ENCODE data around the gene FNDC3B. TPM values are rescaled to one million over a fixed set of nuclear protein-coding genes. Genes with fewer than 3 reads are reported as not detected.

The FNDC3B gene
- total and polyA plus RNA-seq, 2 donors from 2014 or later, result 11.8 to 185 TPM

DNA sequence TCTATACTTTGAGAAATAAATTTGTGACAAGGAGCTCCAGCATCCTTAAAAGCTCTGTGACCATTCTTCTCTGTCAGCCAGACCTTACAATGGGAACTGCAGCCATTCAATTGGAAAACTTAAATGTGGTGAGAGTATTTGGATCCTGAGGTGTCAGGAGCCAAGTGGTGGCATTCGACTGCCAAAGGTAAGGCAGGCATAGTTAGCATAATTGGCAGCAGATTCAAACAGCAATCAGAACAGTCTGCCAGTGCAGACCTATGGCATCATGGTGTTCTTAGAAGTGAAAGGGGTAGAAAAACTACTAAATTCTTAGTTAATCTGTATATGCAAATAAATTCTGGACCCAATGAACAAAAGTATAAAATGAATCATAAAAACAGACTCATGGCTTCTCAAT is 18.2 kb upstream of the FNDC3B start:
- H3K9me3 ChIP-seq (ENCODE audit: control insufficient read depth in 2 of 3, insufficient read depth in 1 of 3, low read length in 3 of 3), result no peaks in the 10 kb centered on the region
- H3K4me3 ChIP-seq (ENCODE audit: low read length in 3 of 3), result no peak overlapping the region
- H3K27ac ChIP-seq (ENCODE audit: low read depth in 2 of 2, low read length in 2 of 2), result no peak overlapping the region
- H3K4me1 ChIP-seq (ENCODE audit: control insufficient read depth in 2 of 3, insufficient read depth in 2 of 3, low read depth in 1 of 3, low read length in 3 of 3), result no peaks in the 10 kb centered on the region
- H3K27me3 ChIP-seq (ENCODE audit: control insufficient read depth, insufficient read depth, low read length), result no peaks in the 10 kb centered on the region
- no peak overlapping the region for H3K9ac ChIP-seq (ENCODE audit: low read length in 3 of 3)
- intact Hi-C loops (cut with DNase I), result no loop called here
- FAIRE-seq (no peak), DNase-seq (no peak)
- no peaks in the 10 kb centered on the region for H3K36me3 ChIP-seq (ENCODE audit: control insufficient read depth in 2 of 3, insufficient read depth in 3 of 3, low read length in 3 of 3)
- TF ChIP-seq, protein P1, sequence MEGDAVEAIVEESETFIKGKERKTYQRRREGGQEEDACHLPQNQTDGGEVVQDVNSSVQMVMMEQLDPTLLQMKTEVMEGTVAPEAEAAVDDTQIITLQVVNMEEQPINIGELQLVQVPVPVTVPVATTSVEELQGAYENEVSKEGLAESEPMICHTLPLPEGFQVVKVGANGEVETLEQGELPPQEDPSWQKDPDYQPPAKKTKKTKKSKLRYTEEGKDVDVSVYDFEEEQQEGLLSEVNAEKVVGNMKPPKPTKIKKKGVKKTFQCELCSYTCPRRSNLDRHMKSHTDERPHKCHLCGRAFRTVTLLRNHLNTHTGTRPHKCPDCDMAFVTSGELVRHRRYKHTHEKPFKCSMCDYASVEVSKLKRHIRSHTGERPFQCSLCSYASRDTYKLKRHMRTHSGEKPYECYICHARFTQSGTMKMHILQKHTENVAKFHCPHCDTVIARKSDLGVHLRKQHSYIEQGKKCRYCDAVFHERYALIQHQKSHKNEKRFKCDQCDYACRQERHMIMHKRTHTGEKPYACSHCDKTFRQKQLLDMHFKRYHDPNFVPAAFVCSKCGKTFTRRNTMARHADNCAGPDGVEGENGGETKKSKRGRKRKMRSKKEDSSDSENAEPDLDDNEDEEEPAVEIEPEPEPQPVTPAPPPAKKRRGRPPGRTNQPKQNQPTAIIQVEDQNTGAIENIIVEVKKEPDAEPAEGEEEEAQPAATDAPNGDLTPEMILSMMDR (IDR thresholded peaks at IDR 0.05; ENCODE audit: borderline replicate concordance, extremely low read depth, insufficient read depth), result no peak

DNA sequence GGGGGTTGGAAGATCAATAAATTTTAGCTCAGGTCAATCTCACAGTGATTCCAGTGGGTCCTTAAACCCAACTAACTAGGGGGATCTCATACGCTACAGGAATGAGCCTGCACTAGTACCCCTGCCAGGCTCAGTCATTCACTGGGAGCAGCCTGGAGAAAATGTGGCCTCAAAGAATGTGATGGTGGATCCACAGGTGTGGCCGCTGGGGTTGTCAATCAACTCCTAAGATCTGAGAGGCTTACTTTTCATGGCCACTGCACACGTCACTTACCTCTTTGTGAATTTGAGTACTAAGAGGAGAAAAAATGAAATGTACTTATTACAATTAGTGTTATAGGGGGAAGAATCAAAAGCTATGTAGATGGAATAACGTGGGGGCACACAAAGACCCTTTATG is 17.5 kb upstream of the FNDC3B start:
- Histone ChIP-seq H3K4me3 (ENCODE audit: low read length in 3 of 3) (no peak overlapping the region), H3K27me3 (ENCODE audit: control insufficient read depth, insufficient read depth, low read length) (no peaks in the 10 kb centered on the region), H3K36me3 (ENCODE audit: control insufficient read depth in 2 of 3, insufficient read depth in 3 of 3, low read length in 3 of 3) (no peaks in the 10 kb centered on the region), H3K9me3 (ENCODE audit: control insufficient read depth in 2 of 3, insufficient read depth in 1 of 3, low read length in 3 of 3) (no peaks in the 10 kb centered on the region), H3K9ac (ENCODE audit: low read length in 3 of 3) (no peak overlapping the region), H3K4me1 (ENCODE audit: control insufficient read depth in 2 of 3, insufficient read depth in 2 of 3, low read depth in 1 of 3, low read length in 3 of 3) (no peaks in the 10 kb centered on the region), H3K27ac (ENCODE audit: low read depth in 2 of 2, low read length in 2 of 2) (no peak overlapping the region)
- FAIRE-seq (no peak), DNase-seq (no peak)
- intact Hi-C loops (cut with DNase I), result no loop called here
- TF ChIP-seq, protein P1 (IDR thresholded peaks at IDR 0.05; ENCODE audit: borderline replicate concordance, extremely low read depth, insufficient read depth), result no peak

- H3K9ac ChIP-seq (ENCODE audit: low read length in 3 of 3), result no peak overlapping the region
- no peaks in the 10 kb centered on the region for H3K27me3 ChIP-seq (ENCODE audit: control insufficient read depth, insufficient read depth, low read length)
- H3K36me3 ChIP-seq (ENCODE audit: control insufficient read depth in 2 of 3, insufficient read depth in 3 of 3, low read length in 3 of 3), result no peaks in the 10 kb centered on the region
- no peak overlapping the region for H3K27ac ChIP-seq (ENCODE audit: low read depth in 2 of 2, low read length in 2 of 2)
- TF ChIP-seq, protein P1 (IDR thresholded peaks at IDR 0.05; ENCODE audit: borderline replicate concordance, extremely low read depth, insufficient read depth), result no peak
- DNase-seq, result no peak
- FAIRE-seq, result no peak
- H3K9me3 ChIP-seq (ENCODE audit: control insufficient read depth in 2 of 3, insufficient read depth in 1 of 3, low read length in 3 of 3), result no peaks in the 10 kb centered on the region
- H3K4me1 ChIP-seq (ENCODE audit: control insufficient read depth in 2 of 3, insufficient read depth in 2 of 3, low read depth in 1 of 3, low read length in 3 of 3), result no peaks in the 10 kb centered on the region
- H3K4me3 ChIP-seq (ENCODE audit: low read length in 3 of 3), result no peak overlapping the region
- intact Hi-C loops (cut with DNase I), result no loop called here
Measured at GRCh38 chr3:172023915-172024314, 15.5 kb upstream of the FNDC3B start.

DNA sequence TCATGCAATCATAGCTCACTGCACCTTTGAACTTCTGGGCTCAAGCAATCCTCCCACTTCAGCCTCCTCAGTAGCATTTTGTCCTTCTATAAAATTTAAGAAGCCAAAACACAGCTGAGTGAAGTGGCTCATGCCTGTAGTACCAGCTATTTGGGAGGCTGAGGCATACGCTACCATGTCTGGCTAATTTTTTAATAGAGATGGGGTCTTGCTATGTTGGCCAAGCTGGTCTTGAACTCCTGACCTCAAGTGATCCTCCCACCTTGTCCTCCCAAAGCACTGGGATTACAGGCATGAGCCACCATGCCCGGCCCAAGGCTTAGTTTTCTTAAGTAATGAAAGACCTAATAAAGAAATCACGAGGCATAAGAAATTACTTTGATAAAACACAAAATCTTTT is 14.7 kb upstream of the FNDC3B start:
- Histone ChIP-seq H3K4me3 (ENCODE audit: low read length in 3 of 3) (no peak overlapping the region), H3K27me3 (ENCODE audit: control insufficient read depth, insufficient read depth, low read length) (no peaks in the 10 kb centered on the region), H3K9me3 (ENCODE audit: control insufficient read depth in 2 of 3, insufficient read depth in 1 of 3, low read length in 3 of 3) (no peaks in the 10 kb centered on the region), H3K4me1 (ENCODE audit: control insufficient read depth in 2 of 3, insufficient read depth in 2 of 3, low read depth in 1 of 3, low read length in 3 of 3) (no peaks in the 10 kb centered on the region), H3K9ac (ENCODE audit: low read length in 3 of 3) (no peak overlapping the region), H3K36me3 (ENCODE audit: control insufficient read depth in 2 of 3, insufficient read depth in 3 of 3, low read length in 3 of 3) (no peaks in the 10 kb centered on the region), H3K27ac (ENCODE audit: low read depth in 2 of 2, low read length in 2 of 2) (no peak overlapping the region)
- TF ChIP-seq, protein P1 (IDR thresholded peaks at IDR 0.05; ENCODE audit: borderline replicate concordance, extremely low read depth, insufficient read depth), result no peak
- DNase-seq, result no peak
- FAIRE-seq, result no peak
- intact Hi-C loops (cut with DNase I), result no loop called here
